A549 treated with RU486 at 1 μM for 4 hours (cell line): Measurements from ENCODE around the gene FOLH1. TPM values are rescaled to one million over a fixed set of nuclear protein-coding genes. Genes with fewer than 3 reads are reported as not detected.

Source experiments
- total RNA-seq: library from RNA; stranded (reverse); fragments of 200-300 nt; extraction: Qiagen RNA extraction; gene quantifications from 5 replicates; pipeline ENCODE4 v1.2.3, GENCODE V29; 2022; ENCODE audit warnings: low read depth

Gene FOLH1
- not detected in 5 replicates for total RNA-seq

GRCh38 chr11:49208006-49208721, at the start of gene FOLH1:
FOLH1 (minus strand) TSS chr11:49208602; CDS start chr11:49208409, 193 bp downstream.

Other genes starting within 250 kb of the FOLH1 start
- gene TRIM51G, start 224.7 kb downstream of the FOLH1 start, total RNA-seq: not detected in 5 replicates
- gene TRIM49B, start 179.8 kb downstream of the FOLH1 start, total RNA-seq: not detected in 5 replicates
- not detected in 5 replicates for gene TRIM64C, start 149.5 kb downstream of the FOLH1 start, total RNA-seq